Measurements from ENCODE around the gene RAET1L. TPM values are rescaled to one million over a fixed set of nuclear protein-coding genes. Genes with fewer than 3 reads are reported as not detected.
A peak's percentile ranks its signal among the peaks of the same experiment; 100 is the strongest.
"Not testable (repeated sequence)": the region's sequence is repeated elsewhere in the genome, so short reads cannot be mapped to it uniquely, and the experiment has no call there.

Gene RAET1L
- total and polyA plus RNA-seq, 2 of the 4 experiments (the other 2 are of a cell fraction), result not detected

DNA sequence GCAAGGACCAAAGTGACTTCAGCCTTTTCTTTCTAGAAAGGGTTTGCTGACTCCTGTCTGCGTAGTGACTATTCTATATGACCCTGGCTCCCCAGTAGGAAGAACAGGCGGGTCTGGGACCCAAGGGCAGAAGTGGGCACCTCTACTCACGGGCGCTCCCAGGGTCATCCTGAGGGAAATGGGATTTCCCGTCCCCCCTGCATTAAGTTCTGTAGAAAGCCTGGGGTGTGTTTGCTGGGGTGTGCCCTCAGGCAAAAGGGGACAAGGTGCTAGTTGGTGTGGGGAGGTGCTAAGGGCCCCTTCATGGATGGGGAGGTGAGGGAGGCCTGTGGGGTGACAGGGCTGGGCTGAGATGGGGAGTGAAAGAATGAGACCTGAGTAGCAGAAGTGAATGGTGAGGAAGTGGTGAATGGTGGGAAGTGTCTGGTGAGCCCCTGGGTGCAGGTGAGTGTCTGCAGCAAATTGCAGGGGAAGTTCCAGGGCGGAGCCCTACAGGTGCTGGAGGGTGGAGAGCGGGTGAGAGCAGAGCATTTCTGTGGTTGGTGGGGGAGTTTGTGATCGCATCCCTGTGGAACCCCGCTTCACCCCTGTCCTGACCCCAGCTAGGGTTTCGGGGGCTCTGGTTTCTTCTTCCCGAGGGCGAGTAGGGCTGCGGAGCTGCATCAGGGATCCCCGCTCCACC, 21.1 kb downstream of the RAET1L start:
- H3K4me2 ChIP-seq (ENCODE audit: low read depth, low read length), result peak overlapping the region; percentile 56; the same call in 1 of the 2 replicates
- peaks cover 2% of the 10 kb centered on the region; the same call in 1 of the 2 replicates for H3K4me1 ChIP-seq (ENCODE audit: control insufficient read depth, insufficient read depth, low read length)
- TF ChIP-seq RAD21 (IDR thresholded peaks at IDR 0.05; ENCODE audit: low read length) (no peak), NFE2L2 (IDR thresholded peaks at IDR 0.05; ENCODE audit: low read depth, low read length) (no peak), SMC3 (IDR thresholded peaks at IDR 0.05; ENCODE audit: low read depth, low read length) (no peak)
- TF ChIP-seq, protein P1, sequence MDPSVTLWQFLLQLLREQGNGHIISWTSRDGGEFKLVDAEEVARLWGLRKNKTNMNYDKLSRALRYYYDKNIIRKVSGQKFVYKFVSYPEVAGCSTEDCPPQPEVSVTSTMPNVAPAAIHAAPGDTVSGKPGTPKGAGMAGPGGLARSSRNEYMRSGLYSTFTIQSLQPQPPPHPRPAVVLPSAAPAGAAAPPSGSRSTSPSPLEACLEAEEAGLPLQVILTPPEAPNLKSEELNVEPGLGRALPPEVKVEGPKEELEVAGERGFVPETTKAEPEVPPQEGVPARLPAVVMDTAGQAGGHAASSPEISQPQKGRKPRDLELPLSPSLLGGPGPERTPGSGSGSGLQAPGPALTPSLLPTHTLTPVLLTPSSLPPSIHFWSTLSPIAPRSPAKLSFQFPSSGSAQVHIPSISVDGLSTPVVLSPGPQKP (IDR thresholded peaks at IDR 0.05; ENCODE audit: borderline replicate concordance, low read depth, low read length), result no peak
- peaks cover 2% of the 10 kb centered on the region; the same call in 1 of the 2 replicates for H3K9me3 ChIP-seq (ENCODE audit: control insufficient read depth, insufficient read depth, low read length)
- H3K27ac ChIP-seq (ENCODE audit: insufficient read depth, low read length), result no peak overlapping the region
- no peak for ATAC-seq (ENCODE audit: low read depth)
- peak overlapping the region; percentile 79; the same call in 1 of the 2 replicates for H3K4me3 ChIP-seq (ENCODE audit: insufficient read depth, low read depth, low read length)
- H4K91ac ChIP-seq (ENCODE audit: insufficient read depth, low read depth, low read length), result no peak overlapping the region
- dilution Hi-C loops (cut with HindIII; ENCODE audit: low sequenced_read_pairs, unreplicated experiment) (no loop called here), intact Hi-C loops (cut with micrococcal nuclease) (no loop called here), in situ Hi-C loops (cut with MboI; ENCODE audit: low sequenced_read_pairs) (no loop called here)
- H2BK15ac ChIP-seq (ENCODE audit: low read depth, low read length), result no peak overlapping the region
- H2AK5ac ChIP-seq (ENCODE audit: low read depth, low read length), result no peak overlapping the region
- no peak overlapping the region for H3K4ac ChIP-seq (ENCODE audit: low read depth, low read length)
- H3K14ac ChIP-seq (replicated peaks; ENCODE audit: low read depth, low read length), result no peak overlapping the region
- no peak overlapping the region for H2BK5ac ChIP-seq (ENCODE audit: low read depth, low read length, poor library complexity, severe bottlenecking)
- H3K36me3 ChIP-seq (ENCODE audit: control insufficient read depth, insufficient read depth, low read length), result no peaks in the 10 kb centered on the region
- H4K8ac ChIP-seq (ENCODE audit: low read depth in 2 of 2, low read length in 2 of 2), result no peak overlapping the region
- H3K9me1 ChIP-seq (ENCODE audit: insufficient read depth, low read length), result no peaks in the 10 kb centered on the region
- no peak overlapping the region for H3K9ac ChIP-seq (ENCODE audit: low read depth, low read length)
- CTCF ChIA-PET, result no interaction called here
- no peak overlapping the region for H4K5ac ChIP-seq (ENCODE audit: low read depth, low read length)
- no peak overlapping the region for H2BK120ac ChIP-seq (ENCODE audit: low read depth, low read length)
- H2BK20ac ChIP-seq (ENCODE audit: low read depth, low read length), result no peak overlapping the region
- H3K79me1 ChIP-seq (ENCODE audit: low read depth in 1 of 2, low read length in 2 of 2), result no peaks in the 10 kb centered on the region
- POLR2A ChIA-PET (ENCODE audit: unreplicated experiment), result no interaction called here
- H3K18ac ChIP-seq (ENCODE audit: low read depth, low read length), result no peak overlapping the region
- BruUV-seq (replicated peaks), result no TSS peak
- peak overlapping the region; percentile 96 for H2AFZ ChIP-seq (replicated peaks; ENCODE audit: low read length, poor library complexity)
- H3K56ac ChIP-seq (ENCODE audit: extremely low read depth, insufficient read depth, low read length), result no peak overlapping the region
- no peaks in the 10 kb centered on the region for H4K20me1 ChIP-seq (ENCODE audit: insufficient read depth, low read length)
- H3K23ac ChIP-seq (ENCODE audit: low read depth, low read length), result no peak overlapping the region
- DNase-seq, result no peak
- peaks cover 56% of the 10 kb centered on the region for H3K27me3 ChIP-seq (ENCODE audit: control insufficient read depth, insufficient read depth, low read length)
- no CpG with 5 or more reads among the region's 14 CpGs for WGBS, 2 experiments (ENCODE audit: extremely low coverage in 2 of 2, insufficient read length in 1 of 2)
- no peak overlapping the region for H2AK9ac ChIP-seq (replicated peaks; ENCODE audit: low read depth, low read length, poor library complexity)

DNA sequence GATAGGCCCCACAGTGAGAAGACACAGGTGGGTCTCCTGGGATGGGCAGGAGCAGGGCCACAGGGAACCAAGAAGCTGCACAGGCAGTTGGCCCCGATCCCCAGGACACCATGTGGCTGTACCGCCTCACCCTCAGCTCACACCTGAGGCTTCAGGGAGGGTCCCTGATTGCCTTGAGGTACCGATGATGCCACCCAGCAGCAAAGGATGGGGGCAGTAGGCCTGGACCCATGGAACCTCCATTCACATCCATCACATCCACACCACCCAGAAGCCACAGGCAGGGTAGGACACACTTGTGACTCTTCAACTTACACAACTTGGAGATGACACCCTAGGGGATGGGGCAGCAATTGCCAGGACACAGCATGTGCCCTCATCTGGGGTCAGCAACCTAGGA, 21.7 kb downstream of the RAET1L start:
- peaks cover 57% of the 10 kb centered on the region for H3K27me3 ChIP-seq (ENCODE audit: control insufficient read depth, insufficient read depth, low read length)
- H3K14ac ChIP-seq (replicated peaks; ENCODE audit: low read depth, low read length); H3K56ac ChIP-seq (ENCODE audit: extremely low read depth, insufficient read depth, low read length); BruUV-seq (replicated peaks); POLR2A ChIA-PET (ENCODE audit: unreplicated experiment); H3K27ac ChIP-seq (ENCODE audit: insufficient read depth, low read length); CTCF ChIA-PET; H3K9me1 ChIP-seq (ENCODE audit: insufficient read depth, low read length); H3K4me2 ChIP-seq (ENCODE audit: low read depth, low read length); H2AK5ac ChIP-seq (ENCODE audit: low read depth, low read length); H2AK9ac ChIP-seq (replicated peaks; ENCODE audit: low read depth, low read length, poor library complexity); H2BK5ac ChIP-seq (ENCODE audit: low read depth, low read length, poor library complexity, severe bottlenecking); H4K20me1 ChIP-seq (ENCODE audit: insufficient read depth, low read length); in situ Hi-C loops (cut with MboI; ENCODE audit: low sequenced_read_pairs); H4K91ac ChIP-seq (ENCODE audit: insufficient read depth, low read depth, low read length); H3K18ac ChIP-seq (ENCODE audit: low read depth, low read length); H3K23ac ChIP-seq (ENCODE audit: low read depth, low read length); H3K4me1 ChIP-seq (ENCODE audit: control insufficient read depth, insufficient read depth, low read length); ATAC-seq (ENCODE audit: low read depth); H3K4ac ChIP-seq (ENCODE audit: low read depth, low read length); H2BK15ac ChIP-seq (ENCODE audit: low read depth, low read length); H2AFZ ChIP-seq (replicated peaks; ENCODE audit: low read length, poor library complexity); H3K4me3 ChIP-seq (ENCODE audit: insufficient read depth, low read depth, low read length); DNase-seq; intact Hi-C loops (cut with micrococcal nuclease); H2BK20ac ChIP-seq (ENCODE audit: low read depth, low read length); H3K9me3 ChIP-seq (ENCODE audit: control insufficient read depth, insufficient read depth, low read length); H4K8ac ChIP-seq (ENCODE audit: low read depth in 2 of 2, low read length in 2 of 2); H4K5ac ChIP-seq (ENCODE audit: low read depth, low read length); H2BK120ac ChIP-seq (ENCODE audit: low read depth, low read length); H3K36me3 ChIP-seq (ENCODE audit: control insufficient read depth, insufficient read depth, low read length); H3K9ac ChIP-seq (ENCODE audit: low read depth, low read length); dilution Hi-C loops (cut with HindIII; ENCODE audit: low sequenced_read_pairs, unreplicated experiment); H3K79me1 ChIP-seq (ENCODE audit: low read depth in 1 of 2, low read length in 2 of 2): not testable (repeated sequence)
- WGBS, 2 experiments (ENCODE audit: extremely low coverage in 2 of 2, insufficient read length in 1 of 2), result no CpG with 5 or more reads among the region's 3 CpGs

Data from IMR-90 (cell line).